GM21528 (cell line): ENCODE measurements around the gene NUDT17.

ENCODE experiments used
- ATAC-seq: cut with Tn5 transposase; IDR thresholded peaks from one replicate; pipeline ENCODE4 v1.9.1; 2021; ENCODE audit warnings: mild to moderate bottlenecking, moderate library complexity; ENCODE audit not compliant: unreplicated experiment, low FRiP score

Gene NUDT17

DNA sequence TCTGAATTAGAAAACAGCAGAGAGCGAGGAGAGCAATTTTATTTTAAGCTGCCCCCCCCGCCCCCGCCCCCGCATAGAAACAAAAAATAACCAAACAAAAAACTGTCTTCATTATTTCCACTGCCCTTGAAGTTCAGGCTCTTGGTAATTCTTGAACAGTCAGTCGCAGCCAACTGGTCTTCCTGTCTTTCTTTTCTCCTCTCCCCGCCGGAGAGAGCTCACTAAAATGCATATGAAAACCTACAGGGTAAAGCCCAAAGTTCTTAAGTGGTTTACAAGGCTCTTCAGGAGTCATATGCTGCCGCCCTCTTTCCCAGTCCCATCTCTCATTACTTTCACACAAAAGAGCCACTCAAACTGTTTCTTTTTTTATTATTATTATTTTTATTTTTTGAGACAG, 41.4 kb downstream of the NUDT17 start:
- ATAC-seq = no peak

DNA sequence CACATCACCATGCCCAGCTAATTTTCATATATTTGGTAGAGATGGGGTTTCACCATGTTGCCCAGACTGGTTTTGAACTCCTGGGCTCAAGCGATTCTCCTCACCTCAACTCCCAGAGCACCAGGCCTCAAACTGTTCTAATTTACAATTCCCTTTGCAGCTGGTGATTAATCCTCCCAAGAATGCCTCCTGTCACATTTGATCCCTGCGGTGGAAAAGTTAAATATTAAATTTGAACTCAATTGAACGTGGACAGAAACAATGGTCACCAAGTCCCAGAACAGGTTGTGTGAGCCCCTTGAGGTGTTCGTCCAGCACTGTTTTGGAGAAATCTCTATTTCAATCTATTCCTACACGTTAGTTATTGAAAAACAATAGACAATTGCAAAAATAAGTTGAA, 42.2 kb downstream of the NUDT17 start:
- ATAC-seq = no peak

DNA sequence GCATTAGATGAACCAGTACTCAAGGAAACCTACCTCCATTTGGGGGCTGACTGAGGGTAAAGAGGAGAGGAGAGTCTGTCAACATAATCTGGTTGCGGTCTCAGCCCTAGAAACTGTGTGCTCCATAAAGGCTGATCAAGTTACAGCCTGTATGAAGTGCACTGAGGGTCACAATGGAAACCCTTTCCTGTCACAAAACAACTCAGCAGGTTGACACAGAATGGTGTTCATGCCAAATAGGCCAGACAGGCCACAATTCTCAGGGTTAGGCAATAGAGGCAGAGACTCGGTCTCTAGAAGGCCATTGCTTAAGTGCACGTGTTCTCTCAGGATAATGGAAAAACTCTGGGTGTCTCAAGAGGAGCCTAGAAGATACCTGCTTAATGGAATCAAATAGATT, 44.3 kb downstream of the NUDT17 start:
- no peak for ATAC-seq

DNA sequence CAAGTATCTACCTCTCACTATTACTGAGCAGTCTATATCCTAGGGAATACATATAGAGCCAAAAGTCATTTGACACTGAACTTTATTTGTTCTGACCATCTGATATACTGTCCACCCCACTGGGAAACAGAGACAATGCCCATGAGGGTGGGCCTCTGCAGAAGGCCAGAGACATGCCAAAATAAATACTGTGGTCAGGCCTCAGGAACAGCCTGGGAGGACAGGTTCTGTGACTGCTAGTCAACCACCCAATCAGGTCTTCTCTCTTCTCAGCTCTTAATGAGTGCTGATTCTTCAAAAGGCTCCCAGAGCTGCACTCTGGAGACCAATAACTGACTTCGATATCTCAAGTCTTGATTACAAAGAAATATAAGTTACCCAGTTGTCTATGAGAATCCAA, 45.7 kb downstream of the NUDT17 start:
- no peak for ATAC-seq

DNA sequence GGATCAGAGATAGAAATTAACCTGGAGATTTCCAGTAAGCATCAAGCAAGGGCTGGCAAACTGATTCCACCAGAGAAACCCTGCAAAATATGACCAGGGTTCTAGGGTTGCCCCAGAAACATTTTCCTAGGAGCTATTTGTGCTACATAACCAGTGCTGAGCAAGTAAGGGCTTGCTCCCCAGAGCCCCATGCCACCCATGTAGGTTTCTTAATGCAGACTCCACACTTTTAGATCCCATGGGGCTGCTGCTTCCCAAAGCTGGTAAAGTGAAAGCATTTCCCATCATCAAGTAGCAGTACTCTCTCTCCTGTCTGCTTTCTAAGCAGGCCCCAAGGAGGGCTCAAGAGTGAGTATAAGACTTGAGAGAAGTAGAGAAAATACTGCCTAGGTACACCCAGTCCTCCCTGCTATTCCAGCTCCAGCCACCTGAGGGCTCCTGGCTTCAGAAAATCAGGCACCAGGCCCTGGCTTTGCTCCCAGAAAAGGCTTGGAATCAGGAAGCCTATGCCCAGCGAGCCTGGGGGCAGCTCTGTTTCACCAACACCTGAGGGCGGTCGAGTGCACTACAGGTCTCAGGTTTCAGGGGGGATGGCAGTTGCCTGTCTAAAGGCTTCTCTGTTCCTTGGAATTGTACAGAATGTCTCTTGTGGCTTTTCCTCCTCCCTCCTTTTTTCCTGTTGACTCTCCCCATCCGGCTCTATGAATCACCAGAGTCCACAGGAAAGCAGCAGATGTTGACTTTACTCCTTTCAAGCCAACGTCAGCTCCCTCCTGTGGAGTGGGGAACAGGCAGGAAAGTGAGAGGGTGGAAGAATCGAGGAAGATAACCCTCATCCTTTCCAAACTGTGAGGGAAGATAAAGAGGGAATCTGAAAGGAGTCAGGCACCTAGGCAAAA, 46.4 kb downstream of the NUDT17 start:
- no peak for ATAC-seq

DNA sequence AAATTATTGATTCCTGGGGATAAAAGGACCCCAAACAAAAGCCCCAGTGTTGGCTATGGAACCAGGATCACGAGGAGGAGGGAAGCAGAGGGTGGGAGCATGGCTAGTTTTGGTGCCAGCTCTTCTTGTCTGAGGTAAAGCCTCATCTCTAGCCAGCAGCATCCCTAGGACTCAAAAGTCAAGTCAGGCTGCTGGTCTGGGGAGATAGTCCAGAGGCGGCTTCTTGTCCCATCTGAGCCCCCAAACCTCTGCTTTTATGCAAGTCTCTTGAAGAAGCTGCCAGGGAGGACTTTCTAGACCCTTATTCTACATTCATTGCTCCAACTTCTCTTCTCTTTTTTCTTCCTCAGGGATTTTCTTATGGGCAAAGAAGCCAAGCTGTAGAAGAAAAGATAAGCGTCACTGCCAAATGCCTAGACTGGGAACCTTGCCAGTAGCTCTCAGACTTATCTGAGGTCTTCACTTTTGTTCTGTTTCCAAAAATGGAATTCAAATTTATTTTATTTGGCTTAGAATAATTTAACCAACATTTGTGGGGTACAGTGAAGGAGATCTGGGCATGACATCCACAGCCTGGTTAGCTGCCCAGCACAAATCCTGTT, 47.2 kb downstream of the NUDT17 start:
- ATAC-seq = no peak

DNA sequence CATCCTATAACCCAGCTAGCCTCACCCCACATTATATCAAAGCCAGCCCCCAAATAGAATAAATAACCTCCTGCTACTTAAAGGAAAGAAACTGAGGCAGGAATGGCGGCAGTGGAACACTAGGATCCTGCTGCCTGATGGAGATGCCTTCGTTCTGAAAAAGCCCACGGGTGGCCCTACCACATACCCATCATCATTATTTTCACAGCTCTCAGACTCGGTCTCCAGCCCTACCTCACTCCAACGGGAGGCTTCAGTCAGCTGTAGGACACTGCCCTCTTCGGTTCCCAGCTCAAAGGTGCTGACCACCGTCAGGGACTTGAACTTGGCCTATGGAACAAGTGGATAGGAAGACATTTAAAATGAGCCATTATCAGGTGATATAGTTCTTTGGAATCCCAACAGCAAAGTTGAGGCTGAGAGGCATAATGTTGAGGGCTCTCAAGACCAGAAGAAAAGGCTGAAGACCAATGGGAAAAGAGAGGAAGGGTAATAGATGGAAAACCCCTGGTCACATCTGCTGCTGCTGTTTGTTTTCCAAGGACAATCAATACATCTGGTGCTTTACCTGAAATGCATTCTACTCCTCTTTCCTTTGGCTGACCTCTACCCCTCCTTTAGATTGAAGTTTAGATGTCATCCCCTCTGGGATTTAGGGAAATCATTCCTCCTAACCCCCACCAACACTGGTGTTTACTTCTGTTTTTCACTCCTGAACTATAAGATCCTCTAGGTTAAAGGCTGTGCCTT, 48.1 kb downstream of the NUDT17 start:
- ATAC-seq = no peak

DNA sequence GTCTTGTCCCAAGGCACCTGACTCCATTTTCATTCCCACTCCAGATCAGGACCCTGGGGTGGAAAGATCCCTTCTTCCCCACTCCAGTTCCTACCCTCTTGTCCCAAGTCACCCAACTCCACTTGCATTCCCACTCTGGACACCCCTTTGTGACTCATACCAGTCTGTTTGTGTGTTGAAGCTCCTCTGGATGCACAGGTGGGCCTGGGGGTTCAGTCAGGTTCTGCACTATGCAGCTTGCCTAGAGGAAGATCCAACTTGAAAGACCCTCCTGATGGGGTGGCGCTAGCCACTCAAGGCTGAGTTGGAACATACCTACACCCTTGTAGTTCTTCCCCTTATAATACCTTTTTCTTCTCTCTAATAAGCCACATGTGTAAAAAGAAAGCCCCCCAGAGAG, 50.0 kb downstream of the NUDT17 start:
- no peak for ATAC-seq

DNA sequence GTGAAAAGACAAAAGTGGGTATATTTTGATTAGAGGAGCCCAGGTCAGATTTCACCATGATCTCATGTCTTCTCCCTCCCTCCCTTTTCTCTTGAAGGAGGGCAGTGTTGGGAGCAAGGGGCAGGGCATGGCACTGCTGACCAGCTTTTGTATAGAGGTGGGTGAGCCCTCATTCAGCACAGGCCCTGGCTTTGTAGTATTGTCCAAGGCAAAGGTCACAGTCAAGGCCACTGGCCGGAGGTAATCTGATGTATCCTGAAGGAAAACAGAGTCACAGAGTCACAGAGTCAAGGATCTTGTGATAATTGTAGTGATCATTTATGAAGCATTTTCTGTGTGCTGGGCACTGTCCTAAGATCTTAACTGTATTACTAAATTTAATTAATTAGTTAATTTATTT, 52.5 kb downstream of the NUDT17 start:
- no peak for ATAC-seq
